Esophagus squamous epithelium (tissue), 5 donors: ENCODE measurements around the gene TMEM175. TPM values are rescaled to one million over a fixed set of nuclear protein-coding genes. Genes with fewer than 3 reads are reported as not detected.

Experiments used
- DNase-seq: peaks from one replicate; lab custom pipeline; 2025; lab: John Stamatoyannopoulos, UW
- H3K27ac ChIP-seq, 4 donors: fragments of 200-600 bp; sonication (generic); one replicate each; pipeline ENCODE4 v1.5.1; 2016 to 2019; ENCODE audit warnings: mild to moderate bottlenecking in 1 of 4
- H3K27me3 ChIP-seq, 4 donors: fragments of 200-600 bp; sonication (generic); 1 replicate in 3 of 4; 2 replicates in 1 of 4; pipeline versions ENCODE4 v1.5.1 to v1.6.0; 2017 to 2021; ENCODE audit warnings: antibody characterized with exemption in 1 of 4
- H3K36me3 ChIP-seq, 3 donors: fragments of 200-600 bp; sonication (generic); one replicate each; pipeline ENCODE4 v1.5.1; 2016 to 2019
- H3K4me1 ChIP-seq, 3 donors: fragments of 200-600 bp; sonication (generic); one replicate each; pipeline ENCODE4 v1.5.1; 2017 to 2019
- H3K4me3 ChIP-seq, 4 donors: fragments of 200-600 bp; sonication (generic); 1 replicate in 3 of 4; 2 replicates in 1 of 4; pipeline ENCODE4 v1.5.1; 2016 to 2019; ENCODE audit warnings: mild to moderate bottlenecking in 2 of 4, moderate library complexity in 1 of 4
- H3K9me3 ChIP-seq, 3 donors: fragments of 200-600 bp; sonication (generic); one replicate each; pipeline ENCODE4 v1.5.1; 2016 to 2019
- POLR2A ChIP-seq, 4 donors: fragments of 450-650 bp; IDR thresholded peaks; one replicate each; pipeline ENCODE4 v1.6.1; 2017; ENCODE audit warnings: antibody characterized with exemption in 4 of 4, mild to moderate bottlenecking in 4 of 4, moderate library complexity in 3 of 4
- WGBS, 2 donors: methylation state at CpG; one replicate each; pipeline ENCODE4 v1.1.5; 2018; 5-methylcytosine and 5-hydroxymethylcytosine counted together
- intact Hi-C: fragments of 100-400 bp; cut with DNase I; formaldehyde crosslinking; loops from one replicate; pipeline ENCODE4 v1.15.0; 2022
- total RNA-seq, 4 donors: library from RNA; depleted of rRNA; stranded (reverse); fragments of >200 nt; gene quantifications; one replicate each; pipeline ENCODE4 v1.1.0, GENCODE V29; 2016
- TF ChIP-seq, protein P1 (sequence below), 6 experiments: fragments of 450-650 bp in 4 of 6; fragments of 200-600 bp in 2 of 6; sonication (generic) in 2 of 6; IDR thresholded peaks; one replicate each; pipeline ENCODE4 v1.5.1; 2016 to 2019; ENCODE audit warnings: antibody characterized with exemption in 6 of 6, mild to moderate bottlenecking in 4 of 6, moderate library complexity in 4 of 6
- donor health status: DM: yes; HTN: yes; CAD: no.

TMEM175 gene
- total RNA-seq, 4 donors from 2014 or later = 8.4 to 22.9 (median 19.7) TPM

DNA sequence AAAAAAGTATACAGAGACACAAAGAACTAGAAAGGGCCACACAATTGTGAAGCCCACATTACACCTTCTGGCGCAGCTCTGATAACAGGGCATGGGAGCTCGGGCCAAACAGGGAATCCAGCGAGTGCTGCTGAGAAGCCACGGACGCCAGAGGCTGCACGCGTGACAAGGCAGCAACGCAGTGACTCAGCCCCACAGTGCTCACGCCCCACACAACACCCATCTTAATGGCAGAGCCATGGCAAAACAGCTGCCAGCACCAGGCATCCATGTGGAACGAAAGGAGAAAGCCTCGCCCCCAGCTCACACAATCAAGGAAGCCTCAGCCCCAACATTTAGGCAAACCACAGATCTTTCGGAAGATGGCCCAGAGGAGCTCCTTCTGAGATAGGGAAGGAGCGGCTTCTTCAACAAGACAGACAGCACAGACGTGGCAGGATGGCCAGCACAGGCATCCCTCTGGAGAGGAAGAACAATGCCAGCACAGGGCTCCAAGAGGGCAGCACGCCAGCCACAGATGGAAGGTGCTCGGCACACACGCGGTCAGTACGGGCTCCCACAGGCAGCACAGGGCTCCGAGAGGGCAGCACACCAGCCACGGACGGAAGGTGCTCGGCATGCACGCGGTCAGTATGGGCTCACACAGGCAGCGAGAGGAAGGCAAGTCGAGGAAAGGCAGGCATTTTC, 33.2 kb upstream of the TMEM175 start:
- no peaks in the 10 kb centered on the region for H3K4me1 ChIP-seq
- DNase-seq = no peak
- no peaks in the 10 kb centered on the region for H3K27me3 ChIP-seq
- intact Hi-C loops = no loop called here
- H3K4me3 ChIP-seq = no peak overlapping the region
- peaks cover 11 to 99% (median 26%) of the 10 kb centered on the region in 3 donors for H3K36me3 ChIP-seq
- no peak for TF ChIP-seq POLR2A (IDR thresholded peaks at IDR 0.05)
- TF ChIP-seq, protein P1, sequence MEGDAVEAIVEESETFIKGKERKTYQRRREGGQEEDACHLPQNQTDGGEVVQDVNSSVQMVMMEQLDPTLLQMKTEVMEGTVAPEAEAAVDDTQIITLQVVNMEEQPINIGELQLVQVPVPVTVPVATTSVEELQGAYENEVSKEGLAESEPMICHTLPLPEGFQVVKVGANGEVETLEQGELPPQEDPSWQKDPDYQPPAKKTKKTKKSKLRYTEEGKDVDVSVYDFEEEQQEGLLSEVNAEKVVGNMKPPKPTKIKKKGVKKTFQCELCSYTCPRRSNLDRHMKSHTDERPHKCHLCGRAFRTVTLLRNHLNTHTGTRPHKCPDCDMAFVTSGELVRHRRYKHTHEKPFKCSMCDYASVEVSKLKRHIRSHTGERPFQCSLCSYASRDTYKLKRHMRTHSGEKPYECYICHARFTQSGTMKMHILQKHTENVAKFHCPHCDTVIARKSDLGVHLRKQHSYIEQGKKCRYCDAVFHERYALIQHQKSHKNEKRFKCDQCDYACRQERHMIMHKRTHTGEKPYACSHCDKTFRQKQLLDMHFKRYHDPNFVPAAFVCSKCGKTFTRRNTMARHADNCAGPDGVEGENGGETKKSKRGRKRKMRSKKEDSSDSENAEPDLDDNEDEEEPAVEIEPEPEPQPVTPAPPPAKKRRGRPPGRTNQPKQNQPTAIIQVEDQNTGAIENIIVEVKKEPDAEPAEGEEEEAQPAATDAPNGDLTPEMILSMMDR (IDR thresholded peaks at IDR 0.05) = no peak
- H3K27ac ChIP-seq = no peak overlapping the region
- 92 to 97% methylated on average over 8 to 20 of the region's 27 CpGs for WGBS, 2 donors
- no peaks in the 10 kb centered on the region for H3K9me3 ChIP-seq

DNA sequence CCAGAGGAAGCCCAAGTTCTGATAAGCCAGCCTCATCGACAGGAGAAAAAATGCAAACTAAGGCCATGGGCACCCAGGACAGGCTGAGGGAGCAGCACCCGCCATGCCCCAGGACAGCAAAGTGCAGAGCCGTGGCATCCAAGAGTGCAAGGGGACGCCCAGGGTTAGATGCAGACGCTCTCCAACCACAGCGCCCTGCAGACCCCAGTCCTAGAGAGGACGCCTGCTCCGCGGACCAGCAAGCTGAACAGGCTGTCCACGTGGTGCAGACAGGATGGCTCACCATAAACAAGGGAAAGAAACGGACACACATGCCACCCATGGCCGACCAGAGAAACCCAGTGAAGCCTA, 32.7 kb upstream of the TMEM175 start:
- Histone ChIP-seq H3K9me3 (no peaks in the 10 kb centered on the region), H3K27ac (no peak overlapping the region), H3K4me3 (no peak overlapping the region), H3K36me3 (peaks cover 11 to 99% (median 24%) of the 10 kb centered on the region in 3 donors), H3K4me1 (no peaks in the 10 kb centered on the region), H3K27me3 (no peaks in the 10 kb centered on the region)
- 81 to 91% methylated on average over 9 to 12 of the region's 12 CpGs for WGBS, 2 donors
- TF ChIP-seq, protein P1 (IDR thresholded peaks at IDR 0.05) = no peak
- TF ChIP-seq POLR2A (IDR thresholded peaks at IDR 0.05) = no peak
- DNase-seq = no peak
- intact Hi-C loops = no loop called here

DNA sequence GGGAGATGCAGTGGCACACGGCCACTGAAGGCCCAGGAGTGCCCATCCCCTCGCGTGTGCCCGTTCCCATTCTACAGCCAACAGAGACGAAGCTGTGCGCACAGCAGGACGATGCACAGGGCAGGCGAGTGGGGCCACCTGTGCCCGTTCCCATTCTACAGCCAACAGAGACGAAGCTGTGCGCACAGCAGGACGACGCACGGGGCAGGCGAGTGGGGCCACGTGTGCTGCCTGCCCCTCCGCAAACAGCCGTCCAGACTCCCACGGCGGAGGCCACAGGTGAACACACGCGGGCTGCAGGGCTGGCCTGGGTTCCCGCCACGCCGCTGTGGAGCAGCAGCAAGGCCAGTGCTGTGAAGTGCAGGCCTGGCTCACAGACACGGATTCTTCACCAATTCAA, 32.2 kb upstream of the TMEM175 start:
- DNase-seq = no peak
- TF ChIP-seq POLR2A (IDR thresholded peaks at IDR 0.05) = no peak
- TF ChIP-seq, protein P1 (IDR thresholded peaks at IDR 0.05) = no peak
- no peaks in the 10 kb centered on the region for H3K4me1 ChIP-seq
- no peak overlapping the region for H3K27ac ChIP-seq
- no peaks in the 10 kb centered on the region for H3K9me3 ChIP-seq
- peaks cover 11 to 99% (median 27%) of the 10 kb centered on the region in 3 donors for H3K36me3 ChIP-seq
- no peaks in the 10 kb centered on the region for H3K27me3 ChIP-seq
- no peak overlapping the region for H3K4me3 ChIP-seq
- intact Hi-C loops = no loop called here
- 90 to 91% methylated on average over 2 to 16 of the region's 26 CpGs for WGBS, 2 donors

DNA sequence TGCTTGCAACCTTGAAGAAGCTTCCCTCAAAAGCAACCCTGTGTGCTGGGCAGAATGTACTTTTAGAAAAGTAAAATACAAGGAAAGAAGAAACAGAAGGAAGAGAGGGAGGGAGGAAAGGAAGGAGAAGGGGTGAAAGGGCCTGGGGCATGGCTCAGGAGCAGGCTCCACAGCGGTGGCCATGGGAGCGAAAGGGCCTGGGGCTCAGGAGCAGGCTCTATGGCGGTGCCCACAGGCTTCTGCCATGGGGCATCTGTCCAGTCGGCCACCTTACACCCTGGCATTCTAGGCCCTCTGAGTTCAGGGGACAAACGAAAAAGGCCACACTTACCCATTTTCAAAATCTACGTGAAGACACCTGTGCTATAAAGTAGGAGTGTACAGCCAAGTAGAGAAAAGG, 31.5 kb upstream of the TMEM175 start:
- Histone ChIP-seq H3K4me3 (no peak overlapping the region), H3K36me3 (peaks cover 8 to 98% (median 27%) of the 10 kb centered on the region in 3 donors), H3K27me3 (no peaks in the 10 kb centered on the region), H3K4me1 (no peaks in the 10 kb centered on the region), H3K9me3 (no peaks in the 10 kb centered on the region), H3K27ac (no peak overlapping the region)
- 92 to 94% methylated on average over 5 to 6 of the region's 6 CpGs for WGBS, 2 donors
- no peak for DNase-seq
- TF ChIP-seq, protein P1 (IDR thresholded peaks at IDR 0.05) = no peak
- TF ChIP-seq POLR2A (IDR thresholded peaks at IDR 0.05) = no peak
- intact Hi-C loops = no loop called here

DNA sequence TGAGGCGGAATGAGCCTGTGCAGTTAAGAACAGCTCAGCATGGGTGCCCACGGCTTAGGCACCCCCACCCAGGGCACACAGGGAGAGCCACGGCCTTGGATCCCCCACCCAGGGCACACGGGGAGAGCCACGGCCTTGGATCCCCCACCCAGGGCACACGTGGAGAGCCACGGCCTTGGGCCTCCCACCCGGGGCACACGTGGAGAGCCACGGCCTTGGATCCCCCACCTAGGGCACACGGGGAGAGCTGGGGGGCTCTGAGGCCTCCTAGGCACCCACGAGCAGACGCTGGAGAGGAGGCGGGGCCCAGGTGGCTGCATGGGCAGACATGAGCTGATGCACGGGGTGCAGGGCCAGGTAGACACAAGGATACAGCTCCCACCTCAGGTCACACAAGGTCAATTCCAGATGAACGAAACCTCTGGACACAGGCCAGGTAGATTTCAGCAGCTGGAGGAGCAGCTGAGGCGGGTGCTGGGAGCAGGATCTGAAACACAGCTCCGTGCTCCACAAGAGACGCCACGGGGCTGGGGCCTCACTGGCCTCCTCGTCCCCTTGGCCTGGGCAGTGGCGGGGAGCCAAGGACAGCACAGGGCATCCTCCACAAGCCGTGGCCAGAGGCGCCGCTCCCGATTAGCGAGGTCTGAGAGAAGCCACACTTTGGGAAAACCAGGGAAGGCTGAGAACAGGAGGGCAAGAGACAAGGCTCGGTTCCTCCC, 30.9 kb upstream of the TMEM175 start:
- TF ChIP-seq, protein P1 (IDR thresholded peaks at IDR 0.05) = no peak
- TF ChIP-seq POLR2A (IDR thresholded peaks at IDR 0.05) = no peak
- Histone ChIP-seq H3K36me3 (peaks cover 3 to 98% (median 27%) of the 10 kb centered on the region in 3 donors), H3K4me3 (no peak overlapping the region), H3K4me1 (no peaks in the 10 kb centered on the region), H3K9me3 (no peaks in the 10 kb centered on the region), H3K27ac (no peak overlapping the region), H3K27me3 (no peaks in the 10 kb centered on the region)
- 86 to 91% methylated on average over 7 to 12 of the region's 28 CpGs for WGBS, 2 donors
- intact Hi-C loops = no loop called here
- no peak for DNase-seq
